HFFc6 (cell line): ENCODE data around the gene TTC21B. TPM values are rescaled to one million over a fixed set of nuclear protein-coding genes. Genes with fewer than 3 reads are reported as not detected.
A peak's percentile ranks its signal among the peaks of the same experiment; 100 is the strongest.

ENCODE experiments used
- DNase-seq: peaks from one replicate; pipeline ENCODE4 v3.0.0-alpha.2; 2018
- H3K27ac Mint-ChIP-seq: 2 replicates; pipeline ENCODE4 v1.8.0; 2020; ENCODE audit warnings: mild to moderate bottlenecking, mixed read lengths
- H3K27me3 Mint-ChIP-seq: 2 replicates; pipeline ENCODE4 v1.8.0; 2021; ENCODE audit warnings: mild to moderate bottlenecking, moderate library complexity, mixed read lengths; ENCODE audit not compliant: insufficient read depth
- H3K36me3 Mint-ChIP-seq: 2 replicates; pipeline ENCODE4 v1.8.0; 2021; ENCODE audit warnings: low read depth, mixed read lengths
- H3K4me1 Mint-ChIP-seq: 2 replicates; pipeline ENCODE4 v1.8.0; 2020; ENCODE audit warnings: low read depth, mixed read lengths
- H3K4me3 Mint-ChIP-seq: 2 replicates; pipeline ENCODE4 v1.8.0; 2020; ENCODE audit warnings: mild to moderate bottlenecking, moderate library complexity, mixed read lengths
- H3K9me3 Mint-ChIP-seq: 2 replicates; pipeline ENCODE4 v1.8.0; 2020; ENCODE audit warnings: mild to moderate bottlenecking, mixed read lengths
- CTCF ChIP-seq: fragments of 200-600 bp; sonication (generic); IDR thresholded peaks from 2 replicates; pipeline ENCODE4 v1.5.0; 2021; ENCODE audit warnings: antibody characterized with exemption, mild to moderate bottlenecking
- total RNA-seq, 6 experiments: library from RNA; stranded (reverse); fragmentation: NEBNext Ultra II Directional; extraction: Animal tissue kit (Norgen Biotek cat#: 25700); gene quantifications; 2 replicates in 1 of 6; 3 replicates in 5 of 6; pipeline ENCODE4 v1.2.3, GENCODE V29; 2021

Gene TTC21B
- total RNA-seq, 6 experiments from 2014 or later, result 9.4 to 13.0 (median 10.2) TPM

GRCh38 chr2:165927353-165927752, 26.2 kb downstream of the TTC21B start:
- Mint-ChIP-seq H3K4me3 (no peak overlapping the region), H3K4me1 (peaks cover 14% of the 10 kb centered on the region), H3K27ac (no peak overlapping the region; the same call in 1 of the 2 replicates), H3K9me3 (no peaks in the 10 kb centered on the region), H3K36me3 (peaks cover 21% of the 10 kb centered on the region), H3K27me3 (no peaks in the 10 kb centered on the region)
- peak; percentile 14 for DNase-seq
- TF ChIP-seq CTCF, result no peak

- TF ChIP-seq CTCF, result no peak
- DNase-seq, result no peak
- Mint-ChIP-seq H3K4me3 (no peak overlapping the region), H3K9me3 (no peaks in the 10 kb centered on the region), H3K4me1 (peaks cover 14% of the 10 kb centered on the region), H3K27ac (no peak overlapping the region), H3K36me3 (peaks cover 21% of the 10 kb centered on the region), H3K27me3 (no peaks in the 10 kb centered on the region)
Measured at GRCh38 chr2:165924946-165925345, 28.6 kb downstream of the TTC21B start.

GRCh38 chr2:165920748-165921147, 32.8 kb downstream of the TTC21B start:
- peaks cover 13% of the 10 kb centered on the region for H3K36me3 Mint-ChIP-seq
- DNase-seq, result no peak
- H3K27me3 Mint-ChIP-seq, result no peaks in the 10 kb centered on the region; the same call in 1 of the 2 replicates
- no peaks in the 10 kb centered on the region for H3K9me3 Mint-ChIP-seq
- TF ChIP-seq CTCF, result no peak
- no peak overlapping the region for H3K4me3 Mint-ChIP-seq
- no peaks in the 10 kb centered on the region for H3K4me1 Mint-ChIP-seq
- H3K27ac Mint-ChIP-seq, result no peak overlapping the region

- TF ChIP-seq CTCF, result no peak
- Mint-ChIP-seq H3K4me1 (peaks cover 36% of the 10 kb centered on the region), H3K36me3 (peaks cover 36% of the 10 kb centered on the region), H3K4me3 (no peak overlapping the region), H3K27ac (no peak overlapping the region), H3K27me3 (peaks cover 2% of the 10 kb centered on the region; the same call in 1 of the 2 replicates), H3K9me3 (no peaks in the 10 kb centered on the region)
- DNase-seq, result no peak
Measured at GRCh38 chr2:165913636-165914035, 39.9 kb downstream of the TTC21B start.

- no peak overlapping the region for H3K4me3 Mint-ChIP-seq
- H3K36me3 Mint-ChIP-seq, result peaks cover 27% of the 10 kb centered on the region
- DNase-seq, result no peak
- H3K27me3 Mint-ChIP-seq, result peaks cover 2% of the 10 kb centered on the region; the same call in 1 of the 2 replicates
- peak overlapping the region; percentile 57 for H3K27ac Mint-ChIP-seq
- H3K9me3 Mint-ChIP-seq, result no peaks in the 10 kb centered on the region
- TF ChIP-seq CTCF, result no peak
- H3K4me1 Mint-ChIP-seq, result peaks cover 44% of the 10 kb centered on the region
Measured at GRCh38 chr2:165911981-165912380, 41.6 kb downstream of the TTC21B start.

GRCh38 chr2:165911231-165911630, 42.3 kb downstream of the TTC21B start:
- H3K27me3 Mint-ChIP-seq, result peaks cover 2% of the 10 kb centered on the region; the same call in 1 of the 2 replicates
- no peak overlapping the region for H3K4me3 Mint-ChIP-seq
- peak; percentile 66 for DNase-seq
- H3K9me3 Mint-ChIP-seq, result no peaks in the 10 kb centered on the region
- H3K36me3 Mint-ChIP-seq, result peaks cover 27% of the 10 kb centered on the region
- peak overlapping the region; percentile 57; the same call in 1 of the 2 replicates for H3K27ac Mint-ChIP-seq
- no peak for TF ChIP-seq CTCF
- H3K4me1 Mint-ChIP-seq, result peaks cover 46% of the 10 kb centered on the region
